Renal cortical epithelial cell (primary cell): ENCODE data around the gene SRR. TPM values are rescaled to one million over a fixed set of nuclear protein-coding genes. Genes with fewer than 3 reads are reported as not detected.
A peak's percentile ranks its signal among the peaks of the same experiment; 100 is the strongest.
"Not testable (repeated sequence)": the region's sequence is repeated elsewhere in the genome, so short reads cannot be mapped to it uniquely, and the experiment has no call there.

Source experiments
- DNase-seq: peaks from one replicate; pipeline ENCODE4 v3.0.0-alpha.2; 2011; ENCODE audit warnings: low read depth
- total RNA-seq: library from RNA; depleted of rRNA; stranded (reverse); fragments of >200 nt; gene quantifications from 2 replicates; pipeline ENCODE4 v1.2.3, GENCODE V29; 2014

Gene SRR
- 19.4 and 19.7 TPM in 2 replicates for total RNA-seq

GRCh38 chr17:2303204-2304188 lies at the start of gene SRR, which contains the start of gene SMG6:
TSS of gene SRR (plus strand) at chr17:2303950. CDS start at chr17:2315561, 11,611 bp downstream.
TSS of gene SMG6 (minus strand) at chr17:2303785. CDS start at chr17:2303720, 65 bp downstream.
- DNase-seq: peak; percentile 44

GRCh38 chr17:2258830-2259229 lies 44.9 kb upstream of the SRR start:
- DNase-seq: not testable (repeated sequence)

DNA sequence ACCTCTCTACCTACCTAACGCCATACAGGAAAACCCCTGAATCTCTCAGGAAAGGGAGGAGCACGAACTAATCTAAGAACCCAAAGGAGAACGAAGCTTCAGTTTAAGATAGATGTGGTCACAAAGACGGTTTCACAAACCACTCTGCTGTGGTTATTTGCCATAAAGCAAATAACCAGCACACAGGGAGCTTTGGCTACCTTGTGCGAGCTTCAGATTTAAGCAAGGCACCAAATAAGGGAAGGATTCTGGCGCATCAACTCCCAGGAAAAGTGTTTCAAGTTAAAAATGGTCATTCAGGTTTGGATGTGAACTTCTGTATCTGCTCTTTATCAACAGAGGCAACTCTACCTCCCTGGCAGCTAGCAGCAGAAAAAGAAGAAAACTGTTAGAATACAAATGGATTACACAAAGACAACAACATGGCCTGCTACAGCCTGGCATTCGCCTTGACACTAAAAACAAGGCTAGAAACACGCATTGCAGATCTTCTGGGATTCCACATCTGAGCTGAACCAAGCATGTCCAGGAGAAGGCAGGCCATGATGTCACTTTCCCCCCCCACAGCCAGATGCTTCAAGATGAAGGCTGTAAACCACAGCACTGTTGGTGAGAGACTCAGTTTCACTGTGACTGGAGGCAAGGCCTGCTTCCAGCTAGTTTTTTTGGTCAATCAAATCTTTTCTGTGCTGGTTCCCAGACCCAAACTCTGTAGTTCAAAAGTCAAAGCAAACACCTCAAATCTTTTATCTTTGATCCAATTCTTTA lies 43.8 kb upstream of the SRR start:
- DNase-seq: no peak

DNA sequence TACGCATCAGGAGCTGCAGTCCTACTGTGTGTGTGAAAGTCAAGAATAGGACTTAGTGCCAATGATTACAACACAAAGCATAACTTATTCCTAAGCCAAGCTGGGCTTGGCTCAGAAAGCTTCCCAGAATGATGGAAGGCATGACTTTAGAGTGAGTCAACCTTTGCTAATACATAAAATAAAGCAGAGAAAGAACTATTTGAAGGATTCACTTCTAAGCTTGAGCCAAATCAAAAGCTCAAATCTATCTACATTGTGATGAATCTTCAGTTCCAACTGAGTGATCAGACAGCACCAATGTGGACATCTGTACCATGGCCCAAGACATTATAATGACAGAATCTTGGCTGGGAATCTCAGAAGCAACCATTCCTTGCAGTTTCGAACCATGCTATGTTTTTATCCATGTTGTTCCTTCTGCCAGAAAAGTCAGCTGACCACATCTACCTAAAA lies 41.6 kb upstream of the SRR start:
- peak; percentile 70 for DNase-seq

GRCh38 chr17:2263183-2264066 lies 40.3 kb upstream of the SRR start:
- peak; percentile 15 for DNase-seq

DNA sequence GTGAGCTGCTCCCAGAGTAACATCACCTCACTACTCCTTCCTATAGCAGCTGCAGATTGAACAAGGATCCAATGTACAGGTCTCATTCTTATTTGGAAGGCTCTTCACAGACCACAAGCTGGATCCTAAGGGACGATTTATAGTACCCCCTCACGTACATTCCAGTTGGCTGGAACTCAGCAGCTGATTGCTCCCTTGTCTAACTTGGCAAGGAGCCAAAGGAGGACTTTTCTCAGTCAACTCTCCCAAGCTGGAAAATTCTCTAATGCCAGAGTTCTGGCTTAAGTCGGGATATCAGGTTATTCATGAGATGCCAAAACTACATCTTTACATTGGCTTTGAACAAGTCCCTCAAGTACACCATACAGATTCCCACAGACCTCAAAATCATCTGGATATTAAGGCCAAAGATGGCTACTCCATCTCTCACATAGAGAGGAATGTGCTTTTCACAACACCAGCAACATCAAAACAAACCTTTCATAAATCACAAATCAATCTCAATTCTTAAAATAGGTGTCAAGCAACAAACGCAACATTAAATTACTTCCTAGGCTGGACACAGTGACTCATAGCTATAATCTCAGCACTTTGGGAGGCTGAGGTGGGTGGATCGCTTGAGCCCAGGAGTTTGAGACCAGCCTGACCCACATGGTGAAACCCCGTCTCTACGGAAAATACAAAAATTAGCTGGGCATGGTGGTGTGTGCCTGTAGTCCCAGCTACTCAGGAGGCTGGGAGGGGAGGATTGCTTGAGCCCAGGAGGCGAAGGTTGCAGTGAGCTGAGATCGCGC lies 39.5 kb upstream of the SRR start:
- DNase-seq: no peak

DNA sequence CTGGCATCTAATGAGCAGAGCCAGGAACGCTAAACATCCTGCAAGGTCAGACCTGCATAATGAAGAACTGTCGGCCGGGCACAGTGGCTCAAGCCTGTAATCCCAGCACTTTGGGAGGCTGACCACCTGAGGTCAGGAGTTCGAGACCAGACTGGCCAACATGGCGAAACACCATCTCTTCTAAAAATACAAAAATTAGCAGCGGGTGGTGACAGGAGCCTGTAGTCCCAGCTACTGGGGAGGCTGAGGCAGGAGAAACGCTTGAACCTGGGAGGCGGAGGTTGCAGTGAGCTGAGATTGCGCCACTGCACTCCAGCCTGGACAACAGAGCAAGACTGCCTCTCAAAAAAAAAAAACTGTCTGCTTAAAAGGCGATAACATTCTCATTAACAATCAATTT lies 38.6 kb upstream of the SRR start:
- DNase-seq: not testable (repeated sequence)

DNA sequence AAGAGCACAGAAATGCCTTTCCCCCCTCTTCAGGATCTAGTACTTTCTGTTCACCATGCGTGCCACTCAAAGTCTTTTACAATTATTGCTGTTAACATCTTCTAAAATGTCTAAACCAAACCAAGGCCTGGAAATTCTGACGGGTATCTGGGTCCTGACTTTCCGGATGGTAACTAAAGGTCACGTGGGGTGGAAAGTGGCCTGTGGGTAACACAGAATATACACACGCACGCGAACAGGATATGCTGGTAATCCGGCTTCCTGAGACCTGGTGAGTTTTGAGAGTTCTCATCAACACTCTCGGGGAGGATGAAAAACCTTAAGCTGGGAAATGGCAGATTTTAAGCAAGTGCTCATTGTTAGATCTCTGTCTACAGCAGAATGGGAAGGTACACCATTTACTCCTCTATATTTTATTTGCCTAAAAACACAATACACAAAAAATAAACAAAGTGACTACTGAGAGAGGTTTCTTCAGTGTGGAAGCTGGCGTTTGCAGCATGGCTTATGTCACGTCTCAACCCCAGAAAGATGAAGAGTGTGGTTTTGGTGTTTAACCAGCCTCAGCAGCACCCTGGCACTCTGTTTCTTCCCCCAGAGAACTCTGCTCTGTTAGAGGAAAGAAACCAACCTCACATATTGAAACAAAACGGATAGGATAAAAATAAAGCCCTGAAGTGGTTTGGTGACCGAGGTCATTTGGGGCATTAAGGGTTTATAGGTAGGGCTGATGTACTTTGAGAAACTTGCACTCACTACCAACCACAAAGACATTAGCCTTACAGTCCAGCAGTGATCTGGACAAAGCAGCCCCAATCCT lies 37.5 kb upstream of the SRR start:
- DNase-seq: no peak

GRCh38 chr17:2266865-2267228 lies 36.9 kb upstream of the SRR start:
- DNase-seq: no peak

DNA sequence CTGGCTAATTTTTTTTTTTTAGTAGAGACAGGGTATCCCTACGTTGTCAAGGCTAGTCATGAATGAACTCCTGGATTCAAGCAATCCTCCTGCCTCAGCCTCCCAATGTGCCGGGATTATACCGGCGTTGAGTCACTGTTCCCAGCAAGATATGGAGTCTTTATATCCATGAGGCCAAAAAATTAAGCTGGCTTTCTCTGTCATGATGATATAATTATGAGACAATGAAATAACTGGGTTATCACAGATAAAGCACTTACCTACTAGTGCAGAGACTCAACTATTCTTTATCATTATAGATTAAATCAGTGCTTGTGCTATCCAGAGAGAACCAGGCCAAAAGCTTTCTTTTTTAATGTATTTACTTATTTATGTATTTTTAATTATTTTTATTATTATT lies 36.4 kb upstream of the SRR start:
- no peak for DNase-seq

DNA sequence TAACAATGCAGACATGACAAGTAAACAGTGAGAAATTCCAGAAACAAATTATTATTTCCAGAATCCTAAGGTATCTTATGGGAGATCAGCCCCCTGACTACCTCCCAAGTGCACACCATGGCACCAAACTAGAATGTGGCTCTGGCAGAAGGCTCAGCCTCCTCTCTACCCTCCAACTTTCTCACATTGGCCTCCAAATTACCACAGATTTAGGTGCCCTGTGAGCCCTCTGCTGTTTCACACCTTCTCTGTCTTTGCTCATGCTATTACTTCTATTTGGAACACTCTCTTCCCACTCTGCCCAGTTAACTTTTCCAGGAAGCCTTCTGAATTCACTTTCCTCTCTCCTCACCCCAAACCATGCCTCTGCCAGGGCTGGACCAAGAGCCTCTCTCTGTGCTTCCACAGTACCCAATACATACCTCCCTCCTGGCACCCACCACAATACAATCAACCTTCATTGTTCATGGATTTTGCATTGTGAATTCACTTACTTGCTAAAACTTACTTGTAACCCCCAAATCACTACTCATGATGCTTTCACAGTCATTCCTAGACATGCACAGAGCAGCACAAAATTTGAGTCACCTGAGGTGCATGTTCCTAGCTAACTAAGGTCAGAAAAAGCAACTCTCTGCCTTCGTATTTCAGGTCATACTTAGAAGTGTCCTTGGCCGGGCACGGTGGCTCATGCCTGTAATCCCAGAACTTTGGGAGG lies 31.6 kb upstream of the SRR start:
- DNase-seq: no peak

DNA sequence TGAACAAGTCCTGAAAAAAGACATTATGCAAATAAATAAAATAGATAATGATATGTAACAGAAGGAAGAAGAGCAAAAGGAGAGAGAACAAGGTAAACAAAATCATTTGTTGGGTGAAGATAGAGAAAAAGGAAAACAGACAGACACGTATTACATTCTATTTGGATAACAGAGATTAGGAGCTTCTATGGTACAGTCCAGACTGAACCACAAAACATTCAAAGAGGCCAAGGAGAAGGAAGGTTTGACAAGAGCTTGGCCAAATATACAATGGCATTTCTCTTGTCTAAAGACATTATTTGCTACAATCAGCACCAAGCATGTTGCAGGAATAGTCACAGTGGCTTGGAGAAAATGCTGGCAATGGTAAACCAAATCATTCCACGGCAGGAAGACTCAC lies 29.3 kb upstream of the SRR start:
- no peak for DNase-seq

- no peak for DNase-seq
Measured at GRCh38 chr17:2275722-2276121, 28.0 kb upstream of the SRR start.

DNA sequence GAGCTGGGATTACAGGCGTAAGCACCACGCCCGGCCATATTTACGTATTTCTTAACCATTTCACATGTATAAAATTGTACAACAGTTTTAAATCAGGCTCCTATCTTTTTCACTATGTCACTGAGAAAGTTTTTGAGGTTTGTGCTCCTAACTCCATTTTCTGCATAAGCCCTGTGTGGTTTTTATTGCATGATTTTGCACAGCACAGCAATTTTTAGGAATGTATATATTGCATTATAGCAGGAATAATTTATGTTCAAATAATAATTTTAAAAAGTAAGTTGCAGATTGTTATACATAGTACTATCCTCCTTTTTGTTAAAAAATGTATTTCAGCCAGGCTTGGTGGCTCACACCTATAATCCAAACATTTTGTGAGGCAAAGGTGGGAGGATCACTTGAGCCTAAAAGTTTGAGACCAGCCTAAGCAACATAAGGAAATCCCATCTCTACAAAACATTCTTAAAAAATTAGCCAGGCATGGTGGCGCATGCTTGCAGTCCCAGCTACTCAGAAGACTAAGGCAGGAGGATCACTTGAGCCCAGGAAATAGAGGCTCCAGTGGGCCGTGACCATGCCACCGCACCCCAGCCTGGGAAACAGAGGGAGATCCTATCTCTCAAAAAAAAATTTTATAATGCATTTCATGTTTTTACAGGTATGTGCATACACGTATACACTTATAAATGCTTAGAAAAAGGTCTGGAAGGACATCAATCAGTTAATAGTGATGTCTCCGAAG lies 26.1 kb upstream of the SRR start:
- no peak for DNase-seq

DNA sequence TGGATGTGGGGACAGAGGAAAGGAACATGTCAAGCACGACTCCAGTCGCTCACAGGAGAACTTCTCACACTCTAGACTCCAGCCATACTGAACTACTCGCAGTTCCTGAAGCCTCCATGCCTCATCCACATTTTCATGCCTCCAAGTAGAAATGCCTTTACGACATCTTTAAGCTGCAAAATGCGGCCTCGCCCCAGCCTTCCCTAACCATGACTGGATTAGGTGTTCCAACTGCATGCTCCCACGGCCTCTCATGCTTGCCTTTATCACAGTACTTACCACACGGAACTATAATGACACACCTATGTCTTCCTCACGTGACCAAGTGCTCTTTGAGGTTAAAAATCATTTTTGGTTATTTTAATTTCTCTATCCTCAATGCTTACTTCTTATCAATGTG lies 24.0 kb upstream of the SRR start:
- no peak for DNase-seq

- DNase-seq: peak; percentile 71
Measured at GRCh38 chr17:2282297-2282873, 21.4 kb upstream of the SRR start.

- DNase-seq: no peak
Measured at GRCh38 chr17:2283302-2283701, 20.4 kb upstream of the SRR start.

GRCh38 chr17:2289878-2290478 lies 13.8 kb upstream of the SRR start:
- no peak for DNase-seq
